BLaER1 (cell line): ENCODE results near the gene CAMK2N1.

ENCODE experiments used
- H3K27ac ChIP-seq: shearing (Covaris generic); formaldehyde crosslinking; 2 replicates; pipeline ENCODE4 v1.8.1; 2022
- H3K27me3 ChIP-seq: shearing (Covaris generic); formaldehyde crosslinking; 2 replicates; pipeline ENCODE4 v1.8.1; 2022
- H3K36me3 ChIP-seq: shearing (Covaris generic); formaldehyde crosslinking; 2 replicates; pipeline ENCODE4 v1.8.1; 2022
- H3K4me1 ChIP-seq: shearing (Covaris generic); formaldehyde crosslinking; 2 replicates; pipeline ENCODE4 v1.8.1; 2022
- H3K4me2 ChIP-seq: shearing (Covaris generic); formaldehyde crosslinking; 2 replicates; pipeline ENCODE4 v1.8.1; 2022
- H3K4me3 ChIP-seq: shearing (Covaris generic); formaldehyde crosslinking; 2 replicates; pipeline ENCODE4 v1.8.1; 2022
- H3K9ac ChIP-seq: shearing (Covaris generic); formaldehyde crosslinking; 2 replicates; pipeline ENCODE4 v1.8.1; 2022
- H3K9me3 ChIP-seq: shearing (Covaris generic); formaldehyde crosslinking; 2 replicates; pipeline ENCODE4 v1.8.1; 2022
- H4K20me1 ChIP-seq: shearing (Covaris generic); formaldehyde crosslinking; 2 replicates; pipeline ENCODE4 v1.8.1; 2022
- Cebpa-rat ChIP-seq: shearing (Covaris generic); IDR thresholded peaks from 2 replicates; pipeline ENCODE4 v1.8.1; 2022

The CAMK2N1 gene

GRCh38 chr1:20511518-20512428 is 25.8 kb upstream of the CAMK2N1 start:
- H3K4me3 ChIP-seq = no peak overlapping the region
- H4K20me1 ChIP-seq = peaks cover 6% of the 10 kb centered on the region; the same call in 1 of the 2 replicates
- no peak overlapping the region for H3K27ac ChIP-seq
- peaks cover 16% of the 10 kb centered on the region for H3K4me1 ChIP-seq
- H3K9ac ChIP-seq = no peak overlapping the region
- H3K4me2 ChIP-seq = no peak overlapping the region
- H3K9me3 ChIP-seq = no peaks in the 10 kb centered on the region
- H3K36me3 ChIP-seq = no peaks in the 10 kb centered on the region
- TF ChIP-seq Cebpa-rat = no peak
- H3K27me3 ChIP-seq = no peaks in the 10 kb centered on the region

- H3K27me3 ChIP-seq = no peaks in the 10 kb centered on the region
- peak overlapping the region; percentile 90; the same call in 1 of the 2 replicates for H3K9ac ChIP-seq
- peaks cover 38% of the 10 kb centered on the region; the same call in 1 of the 2 replicates for H4K20me1 ChIP-seq
- TF ChIP-seq Cebpa-rat = no peak
- peak overlapping the region; percentile 97 for H3K4me2 ChIP-seq
- peaks cover 35% of the 10 kb centered on the region for H3K4me1 ChIP-seq
- H3K36me3 ChIP-seq = peaks cover 26% of the 10 kb centered on the region
- H3K4me3 ChIP-seq = peak overlapping the region; percentile 97
- H3K27ac ChIP-seq = 0 out of 2 replicates have a peak overlapping the region, but pooled peaks have one; percentile 74
- H3K9me3 ChIP-seq = no peaks in the 10 kb centered on the region
Observed at GRCh38 chr1:20508411-20508771, 22.4 kb upstream of the CAMK2N1 start.

- peaks cover 43% of the 10 kb centered on the region; the same call in 1 of the 2 replicates for H4K20me1 ChIP-seq
- peak within 1 kb of the TSS; percentile 97 for H3K4me2 ChIP-seq
- no peaks in the 10 kb centered on the region for H3K9me3 ChIP-seq
- H3K4me1 ChIP-seq = peaks cover 35% of the 10 kb centered on the region
- TF ChIP-seq Cebpa-rat = no peak
- peak within 1 kb of the TSS; percentile 74 for H3K27ac ChIP-seq
- no peaks in the 10 kb centered on the region for H3K27me3 ChIP-seq
- H3K4me3 ChIP-seq = peak within 1 kb of the TSS; percentile 97
- peaks cover 32% of the 10 kb centered on the region for H3K36me3 ChIP-seq
- H3K9ac ChIP-seq = peak within 1 kb of the TSS; percentile 90
Observed at GRCh38 chr1:20507564-20508410, 21.8 kb upstream of the CAMK2N1 start, which contains the start of gene MUL1. Gene MUL1 (minus strand): TSS chr1:20508151. CDS start chr1:20508024, 127 bp downstream.

- Histone ChIP-seq H3K4me2 (peak overlapping the region; percentile 97), H3K4me1 (peaks cover 34% of the 10 kb centered on the region), H4K20me1 (peaks cover 43% of the 10 kb centered on the region; the same call in 1 of the 2 replicates), H3K36me3 (peaks cover 38% of the 10 kb centered on the region), H3K4me3 (peak overlapping the region; percentile 97), H3K9me3 (no peaks in the 10 kb centered on the region), H3K27me3 (no peaks in the 10 kb centered on the region), H3K9ac (peak overlapping the region; percentile 90), H3K27ac (0 out of 2 replicates have a peak overlapping the region, but pooled peaks have one; percentile 74)
- TF ChIP-seq Cebpa-rat = no peak
Observed at GRCh38 chr1:20507248-20507563, 21.2 kb upstream of the CAMK2N1 start.

- Histone ChIP-seq H3K27ac (no peak overlapping the region), H3K9me3 (no peaks in the 10 kb centered on the region), H4K20me1 (peaks cover 46% of the 10 kb centered on the region; the same call in 1 of the 2 replicates), H3K27me3 (no peaks in the 10 kb centered on the region), H3K4me2 (no peak overlapping the region), H3K9ac (0 out of 2 replicates have a peak overlapping the region, but pooled peaks have one; percentile 1), H3K4me1 (peaks cover 29% of the 10 kb centered on the region), H3K36me3 (peaks cover 55% of the 10 kb centered on the region), H3K4me3 (no peak overlapping the region)
- no peak for TF ChIP-seq Cebpa-rat
Observed at GRCh38 chr1:20505488-20505887, 19.5 kb upstream of the CAMK2N1 start.

- Histone ChIP-seq H3K9ac (no peak overlapping the region), H3K27ac (no peak overlapping the region), H3K4me3 (no peak overlapping the region), H3K27me3 (no peaks in the 10 kb centered on the region), H3K4me1 (peaks cover 9% of the 10 kb centered on the region), H3K4me2 (no peak overlapping the region), H3K36me3 (peaks cover 87% of the 10 kb centered on the region), H3K9me3 (no peaks in the 10 kb centered on the region), H4K20me1 (peaks cover 50% of the 10 kb centered on the region; the same call in 1 of the 2 replicates)
- TF ChIP-seq Cebpa-rat = no peak
Observed at GRCh38 chr1:20500716-20501115, 14.7 kb upstream of the CAMK2N1 start.

- no peak overlapping the region for H3K4me2 ChIP-seq
- peaks cover 78% of the 10 kb centered on the region for H3K36me3 ChIP-seq
Observed at GRCh38 chr1:20499718-20500117, 13.7 kb upstream of the CAMK2N1 start.

GRCh38 chr1:20499105-20499504 is 13.1 kb upstream of the CAMK2N1 start:
- Histone ChIP-seq H3K4me3 (no peak overlapping the region), H3K9ac (no peak overlapping the region), H3K4me1 (peaks cover 6% of the 10 kb centered on the region), H3K4me2 (no peak overlapping the region), H3K27ac (no peak overlapping the region), H4K20me1 (peaks cover 35% of the 10 kb centered on the region; the same call in 1 of the 2 replicates), H3K27me3 (no peaks in the 10 kb centered on the region), H3K9me3 (no peaks in the 10 kb centered on the region), H3K36me3 (peaks cover 73% of the 10 kb centered on the region)
- no peak for TF ChIP-seq Cebpa-rat

More at GRCh38 chr1:20499718-20500117, 13.7 kb upstream of the CAMK2N1 start:
- TF ChIP-seq Cebpa-rat = no peak
- Histone ChIP-seq H3K9ac (no peak overlapping the region), H4K20me1 (peaks cover 41% of the 10 kb centered on the region; the same call in 1 of the 2 replicates), H3K4me3 (no peak overlapping the region), H3K27me3 (no peaks in the 10 kb centered on the region), H3K9me3 (no peaks in the 10 kb centered on the region), H3K4me1 (no peaks in the 10 kb centered on the region), H3K27ac (no peak overlapping the region)

- H3K27ac ChIP-seq = no peak overlapping the region
- no peak overlapping the region for H3K4me3 ChIP-seq
- no peaks in the 10 kb centered on the region for H3K9me3 ChIP-seq
- H3K4me2 ChIP-seq = no peak overlapping the region
- no peak for TF ChIP-seq Cebpa-rat
- peaks cover 63% of the 10 kb centered on the region for H3K36me3 ChIP-seq
- peaks cover 25% of the 10 kb centered on the region; the same call in 1 of the 2 replicates for H4K20me1 ChIP-seq
- no peaks in the 10 kb centered on the region for H3K27me3 ChIP-seq
- H3K4me1 ChIP-seq = peaks cover 16% of the 10 kb centered on the region
- H3K9ac ChIP-seq = no peak overlapping the region
Observed at GRCh38 chr1:20498116-20498515, 12.1 kb upstream of the CAMK2N1 start.
